HG03442 (cell line): ENCODE results near the gene MKRN2.
"Not testable (repeated sequence)": the region's sequence is repeated elsewhere in the genome, so short reads cannot be mapped to it uniquely, and the experiment has no call there.

Experiments used
- ATAC-seq: cut with Tn5 transposase; IDR thresholded peaks from one replicate; pipeline ENCODE4 v1.9.1; 2021; ENCODE audit warnings: mild to moderate bottlenecking, moderate library complexity; ENCODE audit not compliant: unreplicated experiment

Gene MKRN2

GRCh38 chr3:12627370-12627769 is 70.5 kb downstream of the MKRN2 start:
- no peak for ATAC-seq

- ATAC-seq = no peak
Observed at GRCh38 chr3:12628813-12629212, 71.9 kb downstream of the MKRN2 start.

GRCh38 chr3:12629560-12629959 is 72.7 kb downstream of the MKRN2 start:
- no peak for ATAC-seq

GRCh38 chr3:12630292-12630691 is 73.4 kb downstream of the MKRN2 start:
- ATAC-seq = no peak

- ATAC-seq = not testable (repeated sequence)
Observed at GRCh38 chr3:12630843-12631242, 74.0 kb downstream of the MKRN2 start.

GRCh38 chr3:12632523-12632922 is 75.6 kb downstream of the MKRN2 start:
- no peak for ATAC-seq

- no peak for ATAC-seq
Observed at GRCh38 chr3:12633108-12633507, 76.2 kb downstream of the MKRN2 start.
